Panc1 (cell line): ENCODE results near the gene TSSK6. TPM values are rescaled to one million over a fixed set of nuclear protein-coding genes. Genes with fewer than 3 reads are reported as not detected.

Source experiments
- ATAC-seq: fragments of 200-7000 bp; cut with Tn5 transposase; 2 replicates; pipeline ENCODE4 v1.9.1; 2020; ENCODE audit warnings: mild to moderate bottlenecking, moderate library complexity
- BruUV-seq: library from RNA; stranded (reverse); fragments of 400-500 nt; replicated peaks from 2 replicates; lab custom pipeline; 2021; lab: Mats Ljungman, UMichigan
- CTCF ChIA-PET: fragments of 300-600 bp; sonication (Branson Sonifier 250); formaldehyde crosslinking; loops from one replicate; lab custom pipeline; 2022; ENCODE audit warnings: antibody characterized with exemption; lab: Charles Lee
- POLR2A ChIA-PET: fragments of 300-600 bp; sonication (Branson Sonifier 250); formaldehyde crosslinking; loops from one replicate; lab custom pipeline; 2022; ENCODE audit warnings: antibody characterized with exemption; lab: Charles Lee
- DNase-seq: peaks from one replicate; pipeline ENCODE4 v3.0.0-alpha.2; 2010; ENCODE audit warnings: low read depth, low spot score
- H3K27ac ChIP-seq: 2 replicates; pipeline ENCODE4 v1.5.1; 2011; ENCODE audit warnings: mild to moderate bottlenecking, low read length, inconsistent platforms
- H3K27me3 ChIP-seq: fragments of 200-500 bp; sonication (Bioruptor generic); 2 replicates; pipeline ENCODE4 v1.6.0; 2014; ENCODE audit warnings: low read length, inconsistent platforms; ENCODE audit not compliant: control insufficient read depth, insufficient read depth
- H3K36me3 ChIP-seq: fragments of 200-500 bp; sonication (Bioruptor generic); 2 replicates; pipeline ENCODE4 v1.5.1; 2014; ENCODE audit warnings: inconsistent platforms, mild to moderate bottlenecking, low read length, moderate library complexity; ENCODE audit not compliant: control insufficient read depth, insufficient read depth
- H3K4me1 ChIP-seq: 2 replicates; pipeline ENCODE4 v1.5.1; 2011; ENCODE audit warnings: inconsistent platforms, mild to moderate bottlenecking, low read length, moderate library complexity; ENCODE audit not compliant: control insufficient read depth, insufficient read depth
- H3K4me3 ChIP-seq, 2 experiments: 2 replicates each; pipeline ENCODE4 v1.5.1; 2011 to 2012; ENCODE audit warnings: low read depth in 2 of 2, low read length in 2 of 2, mild to moderate bottlenecking in 2 of 2, inconsistent platforms in 1 of 2, moderate library complexity in 1 of 2
- H3K9me3 ChIP-seq: fragments of 200-500 bp; sonication (Bioruptor generic); 2 replicates; pipeline ENCODE4 v1.5.1; 2014; ENCODE audit warnings: low read depth, mild to moderate bottlenecking, inconsistent platforms, low read length, moderate library complexity; ENCODE audit not compliant: control insufficient read depth, insufficient read depth
- CTCF ChIP-seq: fragments of 450-650 bp; IDR thresholded peaks from 2 replicates; pipeline ENCODE4 v1.5.1; 2017; ENCODE audit warnings: mild to moderate bottlenecking
- POLR2AphosphoS5 ChIP-seq: IDR thresholded peaks from 2 replicates; pipeline ENCODE4 v1.6.1; 2012; ENCODE audit warnings: mild to moderate bottlenecking, low read depth, low read length, moderate library complexity
- REST ChIP-seq, 2 experiments: IDR thresholded peaks; 2 replicates each; pipeline ENCODE4 v1.6.1; 2011 to 2012; ENCODE audit warnings: low read depth in 2 of 2, control low read depth in 1 of 2, low read length in 1 of 2, mild to moderate bottlenecking in 1 of 2, moderate library complexity in 1 of 2; ENCODE audit not compliant: insufficient read depth in 1 of 2
- SIN3A ChIP-seq: IDR thresholded peaks from 2 replicates; pipeline ENCODE4 v1.6.1; 2012; ENCODE audit warnings: low read depth, mild to moderate bottlenecking, low read length, moderate library complexity, borderline replicate concordance; ENCODE audit not compliant: insufficient read depth
- TCF7L2 ChIP-seq: IDR thresholded peaks from 2 replicates; pipeline ENCODE4 v1.6.1; 2011; ENCODE audit warnings: mild to moderate bottlenecking, low read depth, low read length, inconsistent platforms
- in situ Hi-C: cut with HindIII; loops from 2 replicates; pipeline ENCODE4 v1.10.0; 2016; ENCODE audit warnings: low sequenced_read_pairs, low pct_unique_long_range_greater_than_20kb
- intact Hi-C: fragments of 100-400 bp; cut with micrococcal nuclease; formaldehyde crosslinking; loops from one replicate; pipeline ENCODE4 v1.10.0; 2022; ENCODE audit not compliant: unreplicated experiment
- total RNA-seq: library from RNA; stranded (reverse); gene quantifications from one replicate; pipeline ENCODE4 v1.2.1, GENCODE V29; 2021; ENCODE audit not compliant: unreplicated experiment

The TSSK6 gene
- total RNA-seq, 1 experiment from 2014 or later: 1.8 TPM

DNA sequence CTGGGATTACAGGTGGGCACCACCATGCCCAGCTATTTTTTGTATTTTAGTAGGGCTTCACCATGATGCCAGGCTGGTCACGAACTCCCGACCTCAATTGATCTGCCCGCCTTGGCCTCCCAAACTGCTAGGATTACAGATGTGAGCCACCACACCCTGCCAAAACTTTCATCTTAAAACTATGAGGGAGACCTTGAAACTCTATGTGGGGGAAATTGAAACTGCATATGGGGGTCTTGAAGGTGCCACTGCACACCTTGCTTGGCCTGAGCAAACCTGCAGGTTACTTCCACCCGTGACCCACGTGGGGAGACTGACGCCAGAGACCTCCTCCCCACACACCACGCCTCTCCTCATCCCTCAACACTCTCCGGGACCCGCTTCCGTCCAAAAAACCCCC is 38.3 kb upstream of the TSSK6 start:
- Histone ChIP-seq H3K4me1 (no peaks in the 10 kb centered on the region), H3K9me3 (no peaks in the 10 kb centered on the region), H3K36me3 (no peaks in the 10 kb centered on the region), H3K4me3 (no peak overlapping the region), H3K27me3 (no peaks in the 10 kb centered on the region), H3K27ac (no peak overlapping the region)
- in situ Hi-C loops (no loop called here), intact Hi-C loops (no loop called here)
- DNase-seq: no peak
- ChIA-PET CTCF (interaction anchor here (0.7 to 1.2 kb wide), 3 partner anchors 8 to 24 kb away, joined by 3 to 9 read pairs (median 3); no protein-coding TSS in a partner anchor), POLR2A (no interaction called here)
- BruUV-seq: no TSS peak
- no peak for ATAC-seq
- TF ChIP-seq POLR2AphosphoS5 (no peak), TCF7L2 (no peak), CTCF (no peak), SIN3A (no peak), REST (IDR thresholded peaks at IDR 0.05; ENCODE audit: insufficient read depth in 1 of 2, low read depth in 2 of 2, low read length in 1 of 2) (no peak)

DNA sequence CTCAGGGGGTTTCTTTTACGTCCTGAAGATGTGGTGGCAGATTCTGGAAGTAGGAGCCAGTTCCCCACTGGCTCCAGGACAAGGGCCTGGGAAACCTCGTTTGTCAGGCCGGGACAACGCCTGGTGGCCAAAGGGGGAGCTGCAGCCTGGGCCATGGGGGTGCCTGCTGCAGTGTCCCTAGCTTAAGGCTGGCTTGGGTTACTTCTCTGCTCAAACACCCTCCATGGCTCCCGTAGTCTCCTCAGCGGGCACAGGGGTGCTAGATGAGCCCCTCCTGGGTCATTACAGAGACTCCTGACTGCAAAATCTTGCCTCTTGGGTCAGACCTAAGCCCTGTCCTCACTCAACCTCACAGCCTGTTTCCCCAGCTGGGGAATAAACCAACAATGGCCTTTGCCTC is 37.5 kb upstream of the TSSK6 start:
- Histone ChIP-seq H3K27me3 (no peaks in the 10 kb centered on the region), H3K9me3 (no peaks in the 10 kb centered on the region), H3K27ac (no peak overlapping the region), H3K4me1 (no peaks in the 10 kb centered on the region), H3K36me3 (no peaks in the 10 kb centered on the region), H3K4me3 (no peak overlapping the region)
- TF ChIP-seq CTCF (peak; percentile 78), SIN3A (no peak), TCF7L2 (no peak), REST (IDR thresholded peaks at IDR 0.05; ENCODE audit: insufficient read depth in 1 of 2, low read depth in 2 of 2, low read length in 1 of 2) (no peak)
- ATAC-seq: peak; percentile 81
- intact Hi-C loops (no loop called here), in situ Hi-C loops (no loop called here)
- DNase-seq: no peak
- CTCF ChIA-PET: interaction anchor here (0.7 to 1.6 kb wide), 3 partner anchors 9 to 91 kb away, joined by 3 read pairs; partner anchors contain the start of gene GMIP
- no TSS peak for BruUV-seq
- POLR2A ChIA-PET: interaction anchor here (0.6 kb wide), 1 partner anchor 1224 kb away, joined by 4 read pairs; no protein-coding TSS in a partner anchor
